Prostate gland (tissue), 2 donors: ENCODE data around the gene DLG2.

ENCODE experiments used
- POLR2A ChIP-seq: fragments of 450-650 bp; IDR thresholded peaks from one replicate; pipeline ENCODE4 v1.6.1; 2016; ENCODE audit warnings: antibody characterized with exemption, mild to moderate bottlenecking
- POLR2AphosphoS5 ChIP-seq: sonication (generic); formaldehyde crosslinking; IDR thresholded peaks from one replicate; pipeline ENCODE4 v1.6.1; 2017; ENCODE audit warnings: antibody characterized with exemption
- TF ChIP-seq, protein P1 (sequence below), 4 experiments: fragments of 200-600 bp in 2 of 4; fragments of 450-650 bp in 2 of 4; sonication (generic) in 2 of 4; IDR thresholded peaks; 1 replicate in 3 of 4; 2 replicates in 1 of 4; pipeline ENCODE4 v1.5.1; 2016 to 2019; ENCODE audit warnings: antibody characterized with exemption in 4 of 4, mild to moderate bottlenecking in 2 of 4, moderate library complexity in 2 of 4

GRCh38 chr11:83641511-83641910 lies 1985.6 kb downstream of the DLG2 start:
- no peak for TF ChIP-seq POLR2A
- TF ChIP-seq POLR2AphosphoS5 = no peak
- TF ChIP-seq, protein P1, sequence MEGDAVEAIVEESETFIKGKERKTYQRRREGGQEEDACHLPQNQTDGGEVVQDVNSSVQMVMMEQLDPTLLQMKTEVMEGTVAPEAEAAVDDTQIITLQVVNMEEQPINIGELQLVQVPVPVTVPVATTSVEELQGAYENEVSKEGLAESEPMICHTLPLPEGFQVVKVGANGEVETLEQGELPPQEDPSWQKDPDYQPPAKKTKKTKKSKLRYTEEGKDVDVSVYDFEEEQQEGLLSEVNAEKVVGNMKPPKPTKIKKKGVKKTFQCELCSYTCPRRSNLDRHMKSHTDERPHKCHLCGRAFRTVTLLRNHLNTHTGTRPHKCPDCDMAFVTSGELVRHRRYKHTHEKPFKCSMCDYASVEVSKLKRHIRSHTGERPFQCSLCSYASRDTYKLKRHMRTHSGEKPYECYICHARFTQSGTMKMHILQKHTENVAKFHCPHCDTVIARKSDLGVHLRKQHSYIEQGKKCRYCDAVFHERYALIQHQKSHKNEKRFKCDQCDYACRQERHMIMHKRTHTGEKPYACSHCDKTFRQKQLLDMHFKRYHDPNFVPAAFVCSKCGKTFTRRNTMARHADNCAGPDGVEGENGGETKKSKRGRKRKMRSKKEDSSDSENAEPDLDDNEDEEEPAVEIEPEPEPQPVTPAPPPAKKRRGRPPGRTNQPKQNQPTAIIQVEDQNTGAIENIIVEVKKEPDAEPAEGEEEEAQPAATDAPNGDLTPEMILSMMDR (IDR thresholded peaks at IDR 0.05) = no peak
